ENCODE results near the gene SERGEF. TPM values are rescaled to one million over a fixed set of nuclear protein-coding genes. Genes with fewer than 3 reads are reported as not detected.

Gene SERGEF
- total RNA-seq, 2 donors from 2014 or later, result 42.7 to 62.9 TPM

DNA sequence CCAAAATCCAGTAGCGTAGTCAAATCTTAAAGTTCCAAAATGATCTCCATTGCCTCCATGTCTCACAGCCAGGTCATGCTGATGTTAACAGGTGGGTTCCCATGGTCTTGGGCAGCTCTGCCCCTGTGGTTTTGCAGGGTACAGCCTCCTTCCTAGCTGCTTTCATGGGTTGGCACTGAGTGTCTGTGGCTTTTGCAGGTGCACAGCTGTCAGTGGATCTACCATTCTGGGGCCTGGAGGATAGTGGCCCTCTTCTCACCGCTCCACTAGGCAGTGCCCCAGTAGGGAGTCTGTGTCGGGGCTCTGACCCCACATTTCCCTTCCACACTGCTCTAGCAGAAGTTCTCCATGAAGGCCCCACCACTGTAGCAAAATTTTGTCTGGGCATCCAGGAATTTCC, 145.5 kb downstream of the SERGEF start:
- ATAC-seq (no peak), DNase-seq (ENCODE audit: low spot score in 2 of 2) (no peak)
- Mint-ChIP-seq H3K27ac (no peak overlapping the region), H3K9me3 (peaks cover 9% of the 10 kb centered on the region in 2 donors), H3K36me3 (peaks cover 20 to 24% of the 10 kb centered on the region in 2 donors)

GRCh38 chr11:17865765-17866428, 146.9 kb downstream of the SERGEF start:
- DNase-seq (ENCODE audit: low spot score in 2 of 2) (no peak), ATAC-seq (no peak)
- peaks cover 20 to 24% of the 10 kb centered on the region in 2 donors for H3K36me3 Mint-ChIP-seq
- no peak overlapping the region for H3K27ac Mint-ChIP-seq
- H3K9me3 Mint-ChIP-seq, result peaks cover 9% of the 10 kb centered on the region in 2 donors

DNA sequence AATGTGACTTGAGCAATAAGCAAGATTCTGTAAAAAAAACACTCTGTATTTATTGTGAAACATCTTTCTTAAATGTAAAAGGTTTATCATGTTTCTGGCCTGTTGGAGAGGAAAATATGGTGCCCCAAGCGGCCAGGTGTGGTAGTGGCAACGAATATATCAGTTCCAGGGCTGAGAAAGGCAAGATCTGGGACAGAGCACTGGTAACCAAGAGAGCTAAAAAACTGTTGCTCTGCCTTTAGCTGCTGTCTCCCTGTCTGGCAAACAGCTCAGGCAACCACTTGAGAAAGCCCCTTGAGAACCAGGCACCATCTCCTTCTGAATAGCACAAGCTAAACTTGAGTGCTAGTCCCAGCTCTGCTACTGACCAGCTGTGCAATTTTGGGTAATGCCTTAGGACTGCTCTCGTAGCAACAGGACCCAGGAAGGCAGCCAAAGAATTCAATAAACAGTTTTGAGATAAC, 148.3 kb downstream of the SERGEF start:
- Mint-ChIP-seq H3K36me3 (peaks cover 16% of the 10 kb centered on the region in 2 donors), H3K27ac (no peak overlapping the region), H3K9me3 (peaks cover 4 to 9% of the 10 kb centered on the region in 2 donors)
- no peak for ATAC-seq
- DNase-seq (ENCODE audit: low spot score in 2 of 2), result no peak

DNA sequence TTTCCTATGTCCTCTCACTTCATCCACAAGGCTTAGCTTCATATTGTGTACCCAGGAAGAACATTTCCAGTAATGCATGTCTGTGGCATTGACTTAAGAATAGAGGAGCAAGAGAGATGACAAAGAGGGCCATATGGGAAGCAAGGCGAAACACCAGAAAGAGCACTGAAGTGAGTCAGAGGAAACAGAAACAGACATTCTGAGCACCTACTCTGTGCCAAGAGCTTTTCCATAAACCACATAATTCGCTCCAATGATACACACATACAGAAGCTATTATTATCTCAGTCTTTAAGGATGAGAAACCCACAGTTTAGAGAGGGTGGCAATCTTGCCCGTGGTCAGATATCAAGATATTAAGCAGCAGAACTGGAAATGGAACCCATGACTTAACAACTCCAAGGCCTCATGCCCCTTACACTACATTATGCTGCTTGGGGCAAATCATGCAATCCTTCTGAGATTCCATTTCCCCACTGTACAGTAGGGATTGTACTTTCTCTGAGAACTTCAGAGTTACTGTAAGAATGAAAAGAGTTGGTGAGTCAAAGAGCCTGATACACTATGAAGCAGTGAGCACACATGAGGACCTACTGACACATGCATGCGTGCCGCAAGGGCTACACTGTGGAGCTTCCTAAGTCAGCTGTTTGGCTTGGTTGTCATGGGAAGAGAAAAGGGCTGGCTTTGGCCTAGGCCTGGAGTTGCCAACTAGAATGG, 151.7 kb downstream of the SERGEF start:
- no peak for DNase-seq (ENCODE audit: low spot score in 2 of 2)
- Mint-ChIP-seq H3K9me3 (no peaks in the 10 kb centered on the region), H3K36me3 (peaks cover 5% of the 10 kb centered on the region in 2 donors), H3K27ac (no peak overlapping the region)
- ATAC-seq, result no peak

GRCh38 chr11:17859552-17859951, 153.3 kb downstream of the SERGEF start:
- Mint-ChIP-seq H3K36me3 (peaks cover 5% of the 10 kb centered on the region in 2 donors), H3K9me3 (no peaks in the 10 kb centered on the region), H3K27ac (no peak overlapping the region)
- DNase-seq (ENCODE audit: low spot score in 2 of 2) (no peak), ATAC-seq (no peak)

DNA sequence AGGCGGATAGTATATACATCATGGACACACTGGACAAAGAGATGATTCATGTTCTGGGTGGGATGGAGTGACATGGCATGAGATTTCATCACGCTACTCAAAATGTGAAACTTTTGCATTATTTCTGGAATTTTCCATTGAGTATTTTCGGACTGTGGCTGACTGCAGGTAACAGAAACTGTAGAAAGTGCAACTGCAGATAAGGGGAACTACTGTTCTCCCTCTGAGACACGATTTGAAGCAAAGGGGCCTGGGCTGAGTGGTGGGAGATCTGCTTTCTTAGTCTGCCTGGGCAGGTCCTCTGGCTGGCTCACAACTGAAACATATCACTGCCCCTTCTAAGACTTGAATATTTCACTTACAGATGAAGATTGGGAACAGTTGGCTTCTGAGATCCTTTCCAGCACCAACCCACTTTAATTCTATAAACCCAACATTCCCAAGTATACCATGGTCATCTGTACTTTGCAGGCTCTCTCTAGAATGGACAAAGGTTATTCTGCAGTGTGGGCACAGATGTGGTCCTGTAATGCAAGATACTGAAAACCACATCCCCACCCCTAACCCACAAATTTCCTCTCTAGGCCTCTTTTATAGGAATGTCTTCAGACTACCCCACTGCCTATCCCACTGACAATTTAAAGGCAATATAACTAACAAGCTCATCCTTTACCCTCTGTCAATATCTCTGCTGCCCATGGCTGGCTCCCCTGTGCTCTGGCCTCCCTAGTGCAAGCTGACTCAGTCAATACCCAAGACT, 157.1 kb downstream of the SERGEF start:
- H3K36me3 Mint-ChIP-seq, result peaks cover 0 to 5% of the 10 kb centered on the region in 2 donors
- DNase-seq (ENCODE audit: low spot score in 2 of 2), result no peak
- no peak for ATAC-seq
- H3K27ac Mint-ChIP-seq, result no peak overlapping the region
- no peaks in the 10 kb centered on the region for H3K9me3 Mint-ChIP-seq

DNA sequence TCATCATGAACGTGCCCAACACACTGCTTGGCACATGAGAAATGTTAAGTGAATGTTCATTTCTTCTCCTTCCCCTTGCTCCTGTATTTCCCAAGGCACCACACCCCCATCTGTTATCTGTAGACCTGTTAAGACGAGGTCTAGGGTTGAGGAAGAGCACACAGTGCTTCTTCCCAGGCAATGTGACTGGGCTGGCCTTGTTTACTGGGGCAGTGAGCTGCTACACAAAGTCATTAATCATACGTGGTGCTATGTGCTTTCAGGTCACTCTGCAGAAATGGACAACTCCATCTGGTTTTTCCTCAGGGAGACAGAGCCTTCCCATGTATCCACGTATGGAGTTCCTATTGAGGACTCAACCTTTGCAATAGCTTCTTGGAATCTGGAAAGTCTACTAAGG, 159.6 kb downstream of the SERGEF start:
- Mint-ChIP-seq H3K36me3 (no peaks in the 10 kb centered on the region), H3K27ac (no peak overlapping the region), H3K9me3 (no peaks in the 10 kb centered on the region)
- DNase-seq (ENCODE audit: low spot score in 2 of 2) (no peak), ATAC-seq (no peak)

DNA sequence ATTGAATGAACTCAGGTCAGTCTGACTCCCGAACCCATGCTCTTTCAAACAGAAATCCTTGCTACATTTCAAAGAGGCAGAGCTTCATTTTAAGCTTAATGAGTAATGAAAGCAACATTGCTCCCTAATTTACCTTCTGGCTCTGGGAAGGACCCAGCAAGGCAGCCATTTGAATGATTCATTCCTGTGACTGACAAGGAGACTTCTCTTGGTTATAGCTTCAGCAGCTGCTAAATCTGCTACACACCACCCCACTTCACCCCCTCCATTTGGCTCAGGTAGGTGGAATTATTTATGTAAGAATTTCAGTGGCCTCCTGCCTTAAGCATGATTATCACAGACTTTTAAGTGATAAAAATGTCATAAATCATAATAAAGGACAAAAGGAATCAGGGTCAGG, 160.6 kb downstream of the SERGEF start:
- DNase-seq (ENCODE audit: low spot score in 2 of 2) (no peak), ATAC-seq (no peak)
- Mint-ChIP-seq H3K9me3 (no peaks in the 10 kb centered on the region), H3K36me3 (no peaks in the 10 kb centered on the region), H3K27ac (no peak overlapping the region)

DNA sequence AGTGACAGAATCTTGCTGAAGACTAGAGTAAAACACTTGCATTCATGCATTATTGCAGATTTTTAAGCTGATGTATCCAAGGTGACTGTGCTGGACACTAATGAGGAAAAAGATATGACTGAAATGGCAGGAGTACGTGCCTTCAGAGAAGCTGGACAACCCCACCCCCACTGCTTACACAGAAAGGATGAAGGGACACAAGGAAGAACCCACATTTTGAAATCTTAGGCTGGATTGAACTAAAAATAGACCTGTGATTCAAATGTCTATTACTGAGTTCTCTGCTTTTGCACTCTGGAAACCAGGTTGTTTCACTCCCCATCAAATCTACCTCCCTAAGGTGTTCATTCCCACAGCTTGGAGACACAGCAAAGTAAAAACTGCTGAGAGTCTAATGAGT, 161.2 kb downstream of the SERGEF start:
- Mint-ChIP-seq H3K9me3 (no peaks in the 10 kb centered on the region), H3K27ac (no peak overlapping the region), H3K36me3 (no peaks in the 10 kb centered on the region)
- DNase-seq (ENCODE audit: low spot score in 2 of 2) (no peak), ATAC-seq (no peak)

DNA sequence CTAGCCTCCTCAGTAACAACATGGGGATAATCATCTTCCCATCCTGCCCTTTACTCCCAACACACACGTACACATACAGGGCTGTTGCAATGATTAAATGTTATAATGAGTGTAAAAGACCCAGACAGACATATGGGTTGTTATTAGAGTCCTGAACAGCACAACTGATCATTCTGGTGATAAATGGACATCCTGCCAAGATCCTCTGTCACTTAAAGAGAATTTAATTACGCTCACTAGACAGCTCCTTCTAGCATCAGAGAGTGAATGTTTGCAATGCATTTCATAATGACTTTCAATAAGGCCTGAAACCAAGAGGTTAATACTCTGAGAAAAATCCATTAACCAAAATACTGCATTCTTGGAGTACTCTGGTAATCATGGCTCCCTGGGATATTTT, 162.5 kb downstream of the SERGEF start:
- no peak overlapping the region for H3K27ac Mint-ChIP-seq
- no peak for ATAC-seq

DNA sequence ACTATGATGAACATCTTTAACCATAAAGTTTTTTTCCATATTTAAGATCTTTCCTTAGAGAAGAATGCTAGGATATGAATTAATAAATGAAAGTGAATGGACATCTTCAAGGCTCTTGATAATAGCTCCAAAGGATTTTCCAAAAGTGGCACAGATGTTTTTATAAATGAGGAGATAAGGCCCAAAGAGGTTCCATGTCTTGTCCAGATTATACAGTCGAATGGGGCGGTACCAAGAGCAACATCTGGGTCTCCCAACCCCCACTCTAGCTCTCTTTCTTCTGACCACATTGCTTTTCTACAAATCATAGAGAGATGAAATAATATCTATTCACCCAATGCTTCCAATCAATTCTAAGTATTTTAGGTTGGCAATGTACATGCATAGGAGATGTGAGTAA, 164.1 kb downstream of the SERGEF start:
- DNase-seq (ENCODE audit: low spot score in 2 of 2) (no peak), ATAC-seq (no peak)
- no peak overlapping the region for H3K27ac Mint-ChIP-seq
- H3K9me3 Mint-ChIP-seq, result no peaks in the 10 kb centered on the region
- H3K36me3 Mint-ChIP-seq, result no peaks in the 10 kb centered on the region

More for the DNA sequence above, 162.5 kb downstream of the SERGEF start:
- Mint-ChIP-seq H3K36me3 (no peaks in the 10 kb centered on the region), H3K9me3 (no peaks in the 10 kb centered on the region)
- no peak for DNase-seq (ENCODE audit: low spot score in 2 of 2)

- ATAC-seq (no peak), DNase-seq (ENCODE audit: low spot score in 2 of 2) (no peak)
- Mint-ChIP-seq H3K27ac (no peak overlapping the region), H3K36me3 (no peaks in the 10 kb centered on the region), H3K9me3 (no peaks in the 10 kb centered on the region)
Observed at GRCh38 chr11:17846852-17847453, 165.9 kb downstream of the SERGEF start.

GRCh38 chr11:17845431-17845881, 167.4 kb downstream of the SERGEF start:
- Mint-ChIP-seq H3K36me3 (no peaks in the 10 kb centered on the region), H3K9me3 (no peaks in the 10 kb centered on the region), H3K27ac (no peak overlapping the region)
- DNase-seq (ENCODE audit: low spot score in 2 of 2) (no peak), ATAC-seq (peak in 1 of 2 donors; percentile 36)

- no peak for DNase-seq (ENCODE audit: low spot score in 2 of 2)
- Mint-ChIP-seq H3K9me3 (no peaks in the 10 kb centered on the region), H3K36me3 (no peaks in the 10 kb centered on the region), H3K27ac (no peak overlapping the region)
- no peak for ATAC-seq
Observed at GRCh38 chr11:17840101-17840548, 172.7 kb downstream of the SERGEF start.

- Mint-ChIP-seq H3K27ac (no peak overlapping the region), H3K9me3 (no peaks in the 10 kb centered on the region), H3K36me3 (no peaks in the 10 kb centered on the region)
- no peak for ATAC-seq
- DNase-seq (ENCODE audit: low spot score in 2 of 2), result no peak
Observed at GRCh38 chr11:17839450-17839849, 173.4 kb downstream of the SERGEF start.

DNA sequence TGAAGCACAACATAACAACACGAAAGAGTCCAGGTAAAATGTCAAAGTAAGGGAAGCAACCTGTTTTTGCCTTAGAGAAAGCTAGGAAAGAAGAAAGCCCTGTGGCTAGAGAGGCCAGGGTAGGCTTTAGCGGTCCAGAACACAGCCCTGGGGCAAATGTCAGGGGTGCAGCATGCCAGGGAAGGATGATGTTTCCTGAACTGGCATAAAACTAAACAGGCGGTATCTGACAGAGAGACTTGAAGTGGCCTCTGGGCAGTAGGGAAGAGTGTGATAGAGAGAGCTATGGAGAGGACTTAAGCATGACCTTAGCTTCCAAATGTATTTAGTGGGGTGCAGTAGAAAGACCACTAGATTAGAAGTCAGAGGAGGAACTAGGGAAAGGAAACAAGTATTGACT, 174.7 kb downstream of the SERGEF start:
- no peak overlapping the region for H3K27ac Mint-ChIP-seq
- no peak for DNase-seq (ENCODE audit: low spot score in 2 of 2)

GRCh38 chr11:17831883-17832282, 181.0 kb downstream of the SERGEF start:
- ATAC-seq (no peak), DNase-seq (ENCODE audit: low spot score in 2 of 2) (no peak)
- no peak overlapping the region for H3K27ac Mint-ChIP-seq

More for the DNA sequence above, 174.7 kb downstream of the SERGEF start:
- Mint-ChIP-seq H3K9me3 (no peaks in the 10 kb centered on the region), H3K36me3 (no peaks in the 10 kb centered on the region)
- ATAC-seq, result no peak

More at GRCh38 chr11:17831883-17832282, 181.0 kb downstream of the SERGEF start:
- Mint-ChIP-seq H3K9me3 (no peaks in the 10 kb centered on the region), H3K36me3 (peaks cover 0 to 6% of the 10 kb centered on the region in 2 donors)

All from activated naive CD4-positive, alpha-beta T cell treated with anti-CD3 and anti-CD28 coated beads, Interleukin-2, amount 50 U/mL, for 72 hours (primary cell).